HepG2 (cell line): ENCODE data around the gene CHMP1B. TPM values are rescaled to one million over a fixed set of nuclear protein-coding genes. Genes with fewer than 3 reads are reported as not detected.
A peak's percentile ranks its signal among the peaks of the same experiment; 100 is the strongest.

Experiments
- FOSL2 ChIP-seq: sonication (generic); formaldehyde crosslinking; IDR thresholded peaks from 2 replicates; pipeline ENCODE4 v1.4.0; 2020; ENCODE audit warnings: missing genetic modification reagents
- HMGXB4 ChIP-seq, 2 experiments: sonication (generic) in 1 of 2; formaldehyde crosslinking in 1 of 2; IDR thresholded peaks; 2 replicates each; pipeline versions ENCODE4 v1.4.0 to v1.6.1; 2018 to 2020; ENCODE audit warnings: missing genetic modification reagents in 2 of 2, borderline replicate concordance in 1 of 2, low read depth in 1 of 2, mild to moderate bottlenecking in 1 of 2, missing biosample characterization in 1 of 2
- HNF4G ChIP-seq, 2 experiments: sonication (generic) in 1 of 2; formaldehyde crosslinking in 1 of 2; IDR thresholded peaks; 2 replicates each; pipeline versions ENCODE4 v1.4.0 to v1.6.1; 2011 to 2020; ENCODE audit warnings: borderline replicate concordance in 2 of 2, low read depth in 2 of 2, mild to moderate bottlenecking in 2 of 2, low read length in 1 of 2, missing genetic modification reagents in 1 of 2, moderate library complexity in 1 of 2
- HOXA3 ChIP-seq: sonication (generic); formaldehyde crosslinking; IDR thresholded peaks from 2 replicates; pipeline ENCODE4 v1.5.0; 2020; ENCODE audit warnings: missing genetic modification reagents
- MAFF ChIP-seq: IDR thresholded peaks from 2 replicates; pipeline ENCODE4 v1.6.1; 2011; ENCODE audit warnings: low read depth, low read length, improper control_type of control experiment
- MAX ChIP-seq: IDR thresholded peaks from 2 replicates; pipeline ENCODE4 v1.6.1; 2012; ENCODE audit warnings: inconsistent platforms
- MEIS2 ChIP-seq: sonication (generic); formaldehyde crosslinking; IDR thresholded peaks from 2 replicates; pipeline ENCODE4 v1.9.0; 2021; ENCODE audit warnings: mild to moderate bottlenecking, missing genetic modification reagents
- NFYC ChIP-seq: IDR thresholded peaks from 2 replicates; pipeline ENCODE4 v1.6.1; 2016; ENCODE audit warnings: missing genetic modification reagents, missing compliant biosample characterization
- NR2C2 ChIP-seq: sonication (generic); formaldehyde crosslinking; IDR thresholded peaks from 2 replicates; pipeline ENCODE4 v1.4.0; 2020; ENCODE audit warnings: missing genetic modification reagents, mild to moderate bottlenecking, moderate library complexity, borderline replicate concordance
- PAX8 ChIP-seq: sonication (generic); formaldehyde crosslinking; IDR thresholded peaks from 2 replicates; pipeline ENCODE4 v1.8.0; 2022; ENCODE audit warnings: mild to moderate bottlenecking, missing genetic modification reagents, borderline replicate concordance
- PITX1 ChIP-seq: sonication (generic); formaldehyde crosslinking; IDR thresholded peaks from 2 replicates; pipeline ENCODE4 v1.5.1; 2020; ENCODE audit warnings: mild to moderate bottlenecking, missing genetic modification reagents
- SOX13 ChIP-seq, 3 experiments: fragments of 450-650 bp in 1 of 3; sonication (generic) in 1 of 3; formaldehyde crosslinking in 1 of 3; IDR thresholded peaks in 2 of 3; conservative IDR thresholded peaks in 1 of 3; 2 replicates each; pipeline versions ENCODE4 v1.5.0 to v1.6.1; 2016 to 2020; ENCODE audit warnings: antibody characterized with exemption in 1 of 3, mild to moderate bottlenecking in 1 of 3, missing compliant biosample characterization in 1 of 3, missing genetic modification reagents in 1 of 3, moderate library complexity in 1 of 3
- ZC3H13 ChIP-seq: sonication (generic); formaldehyde crosslinking; IDR thresholded peaks from 2 replicates; pipeline ENCODE4 v1.8.1; 2023; ENCODE audit warnings: mild to moderate bottlenecking, missing genetic modification reagents, moderate library complexity
- ZFP1 ChIP-seq: IDR thresholded peaks from 2 replicates; pipeline ENCODE4 v1.6.1; 2016
- ZNF142 ChIP-seq: sonication (generic); formaldehyde crosslinking; IDR thresholded peaks from 2 replicates; pipeline ENCODE4 v1.4.0; 2020; ENCODE audit warnings: missing genetic modification reagents
- ZNF143 ChIP-seq: sonication (generic); formaldehyde crosslinking; IDR thresholded peaks from 2 replicates; pipeline ENCODE4 v1.4.0; 2020; ENCODE audit warnings: missing genetic modification reagents
- ZNF33A ChIP-seq: sonication (generic); formaldehyde crosslinking; IDR thresholded peaks from 2 replicates; pipeline ENCODE4 v1.5.1; 2020; ENCODE audit warnings: missing genetic modification reagents, mild to moderate bottlenecking, moderate library complexity, borderline replicate concordance
- ZNF598 ChIP-seq: sonication (generic); formaldehyde crosslinking; IDR thresholded peaks from 2 replicates; pipeline ENCODE4 v1.5.1; 2020; ENCODE audit warnings: mild to moderate bottlenecking, missing genetic modification reagents, borderline replicate concordance
- ZSCAN12 ChIP-seq: sonication (generic); formaldehyde crosslinking; IDR thresholded peaks from 2 replicates; pipeline ENCODE4 v1.9.0; 2021; ENCODE audit warnings: mild to moderate bottlenecking, missing genetic modification reagents
- polyA plus RNA-seq, 8 experiments: library from polyadenylated mRNA; depleted of rRNA in 3 of 8; stranded (reverse) in 7 of 8; unstranded in 1 of 8; fragments of >200 nt; fragmentation: Illumina TruSeq in 4 of 8; extraction: Trizol in 4 of 8; gene quantifications; 2 replicates each; pipeline versions ENCODE4 v1.2.1 to v1.2.3, GENCODE V29; 2011 to 2016; ENCODE audit warnings: low read depth in 4 of 8, missing spikeins in 1 of 8, mixed read lengths in 1 of 8; ENCODE audit not compliant: insufficient read depth in 1 of 8
- total RNA-seq, 5 experiments: library from RNA; depleted of rRNA; stranded (reverse); fragments of >200 nt; fragmentation: Illumina TruSeq; extraction: Trizol; gene quantifications; 2 replicates each; pipeline ENCODE4 v1.2.3, GENCODE V29; 2016; ENCODE audit warnings: low read depth in 1 of 5

Gene CHMP1B
- total and polyA plus RNA-seq, 2 of the 13 experiments (the other 11 are each of a cell fraction or from before 2014, with no cell fraction given) = 18.8 to 20.2 TPM

- TF ChIP-seq ZNF142 (CRISPR knock-in tag) (no peak), MEIS2 (CRISPR knock-in tag) (no peak), PAX8 (CRISPR knock-in tag) (no peak), ZNF33A (CRISPR knock-in tag) (no peak), NFYC (CRISPR knock-in tag) (0 out of 2 replicates have a peak, but pooled peaks have one; percentile 22), MAFF (no peak), ZNF598 (CRISPR knock-in tag) (no peak), ZC3H13 (CRISPR knock-in tag) (no peak), HOXA3 (CRISPR knock-in tag) (no peak; the same call in 1 of the 2 replicates), MAX (no peak), ZSCAN12 (CRISPR knock-in tag) (no peak), PITX1 (no peak), ZFP1 (CRISPR knock-in tag) (no peak), HMGXB4 (CRISPR knock-in tag; IDR thresholded peaks at IDR 0.05; ENCODE audit: borderline replicate concordance in 1 of 2, low read depth in 1 of 2) (no peak), NR2C2 (CRISPR knock-in tag) (no peak), SOX13 (IDR thresholded peaks at IDR 0.05) (no peak), SOX13 (CRISPR knock-in tag; conservative IDR thresholded peaks at IDR 0.05 in 1 of 2, IDR thresholded peaks at IDR 0.05 in 1 of 2) (peak in 1 of 2 experiments; percentile 48; a peak in 2 of 4 replicates), HNF4G (IDR thresholded peaks at IDR 0.05; ENCODE audit: borderline replicate concordance, low read depth, low read length) (peak; percentile 68), HNF4G (CRISPR knock-in tag; IDR thresholded peaks at IDR 0.05; ENCODE audit: borderline replicate concordance, low read depth) (no peak), ZNF143 (peak; percentile 38; the same call in 1 of the 2 replicates), FOSL2 (CRISPR knock-in tag) (peak; percentile 24; the same call in 1 of the 2 replicates)
Measured at GRCh38 chr18:11885278-11885947, 34.2 kb downstream of the CHMP1B start (continued).
